GM23248 (cell line): ENCODE data around the gene VCL.

Experiments used
- EZH2 ChIP-seq: fragments of 200-600 bp; sonication (generic); IDR thresholded peaks from 2 replicates; pipeline ENCODE4 v1.6.1; 2018; ENCODE audit warnings: antibody characterized with exemption, mild to moderate bottlenecking; ENCODE audit not compliant: insufficient read depth, poor library complexity, severe bottlenecking
- EZH2phosphoT487 ChIP-seq: fragments of 200-600 bp; sonication (generic); IDR thresholded peaks from 2 replicates; pipeline ENCODE4 v1.6.1; 2018; ENCODE audit warnings: antibody characterized with exemption, moderate library complexity, mild to moderate bottlenecking, low read depth; ENCODE audit not compliant: insufficient read depth

DNA sequence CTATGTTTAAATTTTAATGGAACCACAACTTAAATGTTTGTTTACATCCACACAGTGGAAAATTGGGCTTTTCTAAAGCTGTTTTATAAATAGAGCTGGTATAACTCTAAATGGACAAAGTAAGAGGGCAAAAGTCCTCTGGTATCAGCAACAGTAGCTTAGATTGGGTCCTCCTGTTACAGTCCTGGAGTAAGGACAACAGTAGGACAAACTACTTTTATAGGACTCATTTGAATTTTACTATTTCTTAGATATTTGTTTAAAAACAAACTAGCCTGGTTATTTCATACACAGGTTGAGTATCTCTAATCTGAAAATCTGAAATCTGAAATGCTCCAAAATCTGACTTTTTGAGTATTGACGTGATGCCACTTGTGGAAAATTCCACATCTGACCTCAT is 8.4 kb downstream of the VCL start:
- TF ChIP-seq EZH2 (no peak), EZH2phosphoT487 (no peak)
